GM18861 (cell line): Measurements from ENCODE around the gene RNF128.

Experiments
- ATAC-seq: cut with Tn5 transposase; IDR thresholded peaks from one replicate; pipeline ENCODE4 v1.9.1; 2021; ENCODE audit not compliant: unreplicated experiment

The RNF128 gene

GRCh38 chrX:106726485-106727437, at the start of gene RNF128:
TSS of gene RNF128 (plus strand) at chrX:106726701. CDS start at chrX:106726914, 213 bp downstream.
- no peak for ATAC-seq

DNA sequence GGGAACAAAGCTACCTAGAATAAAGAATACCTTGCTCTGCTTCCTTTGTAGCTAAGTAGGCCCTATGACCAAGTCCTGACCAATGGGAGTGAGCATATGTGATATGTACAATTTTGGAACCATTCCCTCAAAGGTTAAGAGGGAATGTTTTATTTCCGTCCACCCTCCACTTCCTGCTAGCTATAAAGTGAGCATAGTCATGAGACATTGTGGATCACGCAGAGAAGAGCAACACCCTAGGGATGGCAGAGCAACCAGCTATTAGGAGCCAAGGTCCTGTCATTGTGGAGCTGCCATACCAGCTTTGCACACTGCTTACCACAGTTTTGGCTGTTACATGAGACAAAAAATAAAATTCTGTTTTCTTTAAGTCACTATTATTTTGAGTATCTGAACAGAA, 45.8 kb upstream of the RNF128 start:
- no peak for ATAC-seq

GRCh38 chrX:106684207-106684606, 42.3 kb upstream of the RNF128 start:
- ATAC-seq = no peak

- no peak for ATAC-seq
These were observed 34.0 kb upstream of the RNF128 start for GRCh38 chrX:106692425-106693065.

DNA sequence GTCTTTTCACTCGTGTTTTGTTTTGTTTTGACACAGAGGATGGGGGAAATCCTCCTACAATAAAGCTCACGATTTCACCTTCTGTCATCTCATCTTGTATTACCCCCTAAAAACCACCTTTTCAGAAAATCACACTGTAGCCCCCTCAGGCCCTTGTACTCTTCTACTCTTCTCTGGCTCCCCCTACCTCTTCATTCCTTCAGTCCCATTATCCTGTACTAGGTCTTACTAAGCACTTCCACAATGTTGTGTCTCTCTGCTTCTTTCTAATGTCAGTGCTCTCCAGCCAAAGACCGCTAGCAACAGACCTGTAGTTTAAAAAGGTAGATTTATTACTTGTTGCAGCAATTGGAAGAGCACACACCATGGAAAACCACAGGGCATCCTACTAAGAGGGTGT, 30.0 kb upstream of the RNF128 start:
- ATAC-seq = no peak

GRCh38 chrX:106698693-106699092, 27.8 kb upstream of the RNF128 start:
- no peak for ATAC-seq

DNA sequence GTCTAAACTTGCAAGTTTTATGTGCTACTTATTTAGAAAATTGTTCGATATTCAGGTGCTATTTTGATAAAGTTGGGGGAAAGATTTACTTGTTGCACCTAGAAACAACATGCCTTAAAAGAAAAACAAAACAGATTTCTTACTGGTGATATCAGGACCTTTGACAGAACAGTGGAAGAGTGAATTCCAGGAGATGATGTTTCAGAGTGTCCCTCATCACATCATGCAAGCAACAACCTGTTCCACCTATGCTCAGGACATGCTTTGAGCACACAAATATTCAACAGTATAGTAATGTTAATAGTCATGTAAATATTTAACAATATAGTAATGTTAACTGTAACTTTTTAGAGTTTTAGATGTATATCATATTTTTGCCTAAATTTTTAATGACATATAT, 23.9 kb upstream of the RNF128 start:
- ATAC-seq = no peak

DNA sequence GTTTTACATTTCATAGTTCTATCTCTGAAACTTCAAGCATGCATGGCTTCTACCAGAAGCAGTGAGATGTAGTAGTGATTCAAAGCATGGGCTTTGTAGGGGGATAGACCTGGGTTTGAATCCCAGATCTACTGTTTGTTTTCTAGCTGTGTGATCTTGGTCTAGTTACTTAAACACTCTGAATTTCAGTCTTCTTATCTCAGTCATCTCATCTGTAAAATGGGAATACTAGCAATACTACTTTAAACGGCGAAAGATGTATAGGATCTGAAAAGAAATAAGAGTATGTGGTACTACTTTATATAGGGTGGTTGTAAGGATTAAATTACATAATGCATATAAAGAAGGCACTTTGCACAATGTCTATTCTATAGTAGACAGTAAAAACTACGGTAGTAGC, 20.0 kb upstream of the RNF128 start:
- ATAC-seq = no peak

GRCh38 chrX:106707771-106708454, 18.6 kb upstream of the RNF128 start:
- ATAC-seq = no peak

DNA sequence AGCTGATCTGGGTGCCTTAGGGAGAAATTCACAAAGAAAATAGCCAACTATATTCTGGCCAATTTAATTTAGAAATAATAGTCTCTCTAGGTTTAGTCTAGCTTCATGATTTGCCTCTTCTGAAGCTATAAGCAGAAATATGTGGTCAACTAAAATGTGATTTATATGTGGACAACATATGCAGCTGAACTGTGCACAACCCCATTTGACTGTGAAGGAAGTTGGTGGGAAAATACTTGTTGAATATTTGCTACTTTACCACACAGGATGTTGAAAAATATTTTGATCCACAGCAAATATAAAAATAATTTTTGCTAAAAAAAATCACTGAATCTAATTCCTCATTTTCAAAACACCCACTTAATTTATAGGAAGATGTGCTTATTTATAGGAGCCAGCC, 15.7 kb upstream of the RNF128 start:
- ATAC-seq = no peak

GRCh38 chrX:106711375-106711774, 15.1 kb upstream of the RNF128 start:
- no peak for ATAC-seq

GRCh38 chrX:106716004-106716403, 10.5 kb upstream of the RNF128 start:
- ATAC-seq = no peak

DNA sequence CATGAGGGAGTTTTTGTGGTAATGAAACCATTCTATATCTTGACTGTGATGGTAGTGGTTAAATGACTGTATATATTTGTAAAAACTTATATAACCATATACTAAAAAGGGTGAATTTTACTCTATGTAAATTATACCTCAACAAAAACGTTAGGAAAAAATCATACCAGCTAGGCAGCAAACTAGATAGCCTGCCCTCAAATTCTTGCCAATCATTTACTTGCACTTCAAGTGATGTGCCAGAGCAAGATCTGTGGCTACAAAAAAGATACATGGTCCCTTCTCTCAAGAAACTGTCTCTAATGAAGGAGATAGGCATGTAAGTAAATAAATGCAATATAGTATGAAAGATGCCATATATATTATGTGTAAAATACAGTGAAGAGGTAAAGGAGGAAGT, 10.0 kb upstream of the RNF128 start:
- ATAC-seq = no peak

DNA sequence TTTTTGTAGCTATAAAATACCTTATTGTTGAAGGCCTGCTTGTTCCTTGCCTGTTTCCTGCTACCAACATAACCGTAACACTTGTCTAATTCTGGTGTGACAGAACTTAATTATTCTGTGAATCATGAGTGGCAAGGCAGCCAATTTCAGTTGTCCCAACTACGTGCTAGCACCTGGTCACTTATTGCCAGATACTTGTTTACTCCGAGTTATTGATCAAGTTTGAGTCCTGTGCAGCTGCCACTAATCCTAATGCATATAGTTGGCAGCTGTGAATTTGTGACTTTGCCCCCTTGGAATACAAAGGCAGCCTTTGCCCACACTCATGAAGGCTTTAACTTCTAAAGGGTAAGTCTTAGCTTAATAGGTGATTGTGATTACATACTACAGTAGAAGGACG, 7.8 kb upstream of the RNF128 start:
- no peak for ATAC-seq

- no peak for ATAC-seq
These were observed 570 bp upstream of the RNF128 start for GRCh38 chrX:106725931-106726330.

DNA sequence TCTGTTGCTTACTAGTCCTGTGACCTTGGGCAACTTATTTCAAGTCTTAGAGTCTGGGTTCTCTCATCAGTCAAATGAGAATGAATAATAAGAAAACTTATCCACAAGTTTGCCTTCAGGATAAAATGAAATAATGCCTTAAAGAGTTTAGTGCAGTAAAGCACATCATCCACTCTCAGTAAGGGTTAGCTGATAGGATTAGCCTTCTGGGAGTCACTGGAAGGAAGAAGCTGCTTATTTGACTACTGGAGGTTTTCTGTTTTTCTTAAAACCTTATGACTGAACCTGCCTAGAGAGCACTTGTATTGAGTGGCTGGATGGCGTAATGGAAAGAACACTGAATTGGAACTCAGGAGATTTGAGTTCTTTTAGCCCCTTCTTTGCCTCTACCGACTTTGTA, 1.8 kb downstream of the RNF128 start:
- no peak for ATAC-seq

DNA sequence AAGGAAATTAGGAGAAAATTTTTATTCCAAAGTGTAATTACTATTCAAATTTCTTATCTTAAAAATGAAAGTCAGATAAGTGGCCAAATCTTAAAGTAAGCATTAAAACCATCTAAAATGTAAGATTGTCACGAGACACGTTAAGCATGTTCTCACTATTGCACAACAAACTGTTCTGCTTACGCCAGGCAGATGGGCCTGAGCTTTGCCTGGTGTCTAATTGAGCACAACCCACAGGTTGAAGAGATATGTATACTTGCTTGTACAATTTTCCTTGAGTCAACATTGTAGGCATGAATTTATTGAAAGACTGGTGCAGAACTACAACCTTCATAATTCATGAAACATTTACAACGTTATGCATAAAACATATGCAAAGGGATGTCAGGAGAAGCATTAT, 3.9 kb downstream of the RNF128 start:
- ATAC-seq = no peak

GRCh38 chrX:106731590-106731989, 5.1 kb downstream of the RNF128 start:
- no peak for ATAC-seq

DNA sequence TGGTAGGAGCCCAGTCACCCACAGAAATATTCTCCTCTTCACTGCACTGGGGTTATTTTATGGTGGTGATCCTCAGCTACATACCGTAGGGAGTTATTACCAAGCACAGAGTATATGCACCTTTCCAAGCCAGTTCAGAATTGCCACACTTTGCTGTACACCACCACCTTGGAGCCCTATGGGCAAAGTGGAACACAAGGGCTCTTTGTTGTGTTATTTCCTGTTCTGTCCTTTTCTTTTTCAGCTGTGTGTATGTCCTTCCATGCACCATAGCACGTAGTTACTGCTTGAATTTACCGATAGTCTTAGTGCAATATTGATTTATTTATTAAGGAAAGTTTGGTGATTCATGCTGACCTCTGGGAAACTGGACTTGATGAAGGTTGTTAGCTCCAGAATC, 8.3 kb downstream of the RNF128 start:
- no peak for ATAC-seq

DNA sequence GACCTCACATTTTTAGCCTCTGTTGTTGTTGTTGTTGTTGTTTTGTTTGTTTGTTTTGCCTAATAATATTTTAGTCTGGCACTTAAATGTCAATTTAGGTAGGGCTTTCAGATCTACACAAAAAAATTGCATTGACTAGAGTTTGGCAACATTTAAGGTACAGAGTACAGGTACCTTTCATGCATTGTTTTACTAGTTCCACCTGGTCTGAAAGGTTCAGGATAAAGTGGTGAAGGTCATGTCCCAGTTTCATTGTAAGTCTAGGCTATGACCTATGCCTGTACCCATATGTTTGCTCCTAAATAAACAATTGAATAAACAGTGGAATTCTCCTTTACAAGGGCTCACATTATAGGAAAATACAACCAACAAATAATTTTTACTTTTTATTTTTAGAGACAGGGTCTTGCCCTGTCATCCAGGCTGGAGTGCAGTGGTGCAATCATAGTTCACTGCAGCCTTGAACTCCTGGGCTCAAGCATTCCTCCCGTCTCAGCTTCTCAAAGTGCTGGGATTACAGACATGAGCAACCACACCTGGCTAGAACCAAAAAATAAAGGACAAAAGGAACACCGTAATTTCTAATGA, 13.8 kb downstream of the RNF128 start:
- no peak for ATAC-seq

- ATAC-seq = no peak
These were observed 15.7 kb downstream of the RNF128 start for GRCh38 chrX:106742193-106742592.
